ENCODE measurements around the gene SH3BGRL3. TPM values are rescaled to one million over a fixed set of nuclear protein-coding genes. Genes with fewer than 3 reads are reported as not detected.
A peak's percentile ranks its signal among the peaks of the same experiment; 100 is the strongest.

SH3BGRL3 gene
- total and polyA plus RNA-seq, 2 of the 13 experiments (the other 11 are each of a cell fraction or from before 2014, with no cell fraction given), result 11.4 to 12.2 TPM

- TF ChIP-seq ZNF260 (CRISPR knock-in tag; IDR thresholded peaks at IDR 0.05; ENCODE audit: borderline replicate concordance, low read depth) (no peak), ZNF432 (CRISPR knock-in tag; IDR thresholded peaks at IDR 0.05; ENCODE audit: borderline replicate concordance) (no peak), PCBP1 (IDR thresholded peaks at IDR 0.05; ENCODE audit: borderline replicate concordance, low read depth, low read length) (0 out of 2 replicates have a peak, but pooled peaks have one; percentile 22), ZNF441 (CRISPR knock-in tag; IDR thresholded peaks at IDR 0.05; ENCODE audit: borderline replicate concordance) (no peak), ZNF7 (CRISPR knock-in tag; IDR thresholded peaks at IDR 0.05) (no peak), SALL1 (CRISPR knock-in tag; IDR thresholded peaks at IDR 0.05) (peak; percentile 20; the same call in 1 of the 2 replicates), ZNF768 (CRISPR knock-in tag; IDR thresholded peaks at IDR 0.05) (no peak), ZNF44 (CRISPR knock-in tag; IDR thresholded peaks at IDR 0.05) (no peak), SMC3 (IDR thresholded peaks at IDR 0.05; ENCODE audit: low read length) (peak; percentile 59; the same call in 1 of the 2 replicates), FLYWCH1 (CRISPR knock-in tag; IDR thresholded peaks at IDR 0.05) (no peak), ZNF556 (CRISPR knock-in tag; IDR thresholded peaks at IDR 0.05; ENCODE audit: borderline replicate concordance) (0 out of 2 replicates have a peak, but pooled peaks have one; percentile 33), ZNF883 (CRISPR knock-in tag; IDR thresholded peaks at IDR 0.05; ENCODE audit: not compliant biosample characterization) (no peak), ZNF629 (CRISPR knock-in tag; conservative IDR thresholded peaks at IDR 0.05) (no peak), RAD21 (CRISPR knock-in tag; IDR thresholded peaks at IDR 0.05) (peak; percentile 94), ZNF501 (CRISPR knock-in tag; IDR thresholded peaks at IDR 0.05) (no peak; the same call in 1 of the 2 replicates), HNRNPLL (IDR thresholded peaks at IDR 0.05; ENCODE audit: low read depth, low read length, poor library complexity, severe bottlenecking) (no peak), FOXP1 (IDR thresholded peaks at IDR 0.05) (no peak), FOXP1 (CRISPR knock-in tag; IDR thresholded peaks at IDR 0.05) (no peak), RFX3 (CRISPR knock-in tag; IDR thresholded peaks at IDR 0.05) (no peak), TSC22D2 (CRISPR knock-in tag; IDR thresholded peaks at IDR 0.05; ENCODE audit: borderline replicate concordance) (no peak), MED8 (CRISPR knock-in tag; IDR thresholded peaks at IDR 0.05; ENCODE audit: insufficient replicate concordance) (no peak), DNMT1 (CRISPR knock-in tag; IDR thresholded peaks at IDR 0.05) (no peak)
- TF ChIP-seq, protein P1, sequence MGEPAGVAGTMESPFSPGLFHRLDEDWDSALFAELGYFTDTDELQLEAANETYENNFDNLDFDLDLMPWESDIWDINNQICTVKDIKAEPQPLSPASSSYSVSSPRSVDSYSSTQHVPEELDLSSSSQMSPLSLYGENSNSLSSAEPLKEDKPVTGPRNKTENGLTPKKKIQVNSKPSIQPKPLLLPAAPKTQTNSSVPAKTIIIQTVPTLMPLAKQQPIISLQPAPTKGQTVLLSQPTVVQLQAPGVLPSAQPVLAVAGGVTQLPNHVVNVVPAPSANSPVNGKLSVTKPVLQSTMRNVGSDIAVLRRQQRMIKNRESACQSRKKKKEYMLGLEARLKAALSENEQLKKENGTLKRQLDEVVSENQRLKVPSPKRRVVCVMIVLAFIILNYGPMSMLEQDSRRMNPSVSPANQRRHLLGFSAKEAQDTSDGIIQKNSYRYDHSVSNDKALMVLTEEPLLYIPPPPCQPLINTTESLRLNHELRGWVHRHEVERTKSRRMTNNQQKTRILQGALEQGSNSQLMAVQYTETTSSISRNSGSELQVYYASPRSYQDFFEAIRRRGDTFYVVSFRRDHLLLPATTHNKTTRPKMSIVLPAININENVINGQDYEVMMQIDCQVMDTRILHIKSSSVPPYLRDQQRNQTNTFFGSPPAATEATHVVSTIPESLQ (CRISPR knock-in tag; conservative IDR thresholded peaks at IDR 0.05), result no peak
- TF ChIP-seq, protein P2, sequence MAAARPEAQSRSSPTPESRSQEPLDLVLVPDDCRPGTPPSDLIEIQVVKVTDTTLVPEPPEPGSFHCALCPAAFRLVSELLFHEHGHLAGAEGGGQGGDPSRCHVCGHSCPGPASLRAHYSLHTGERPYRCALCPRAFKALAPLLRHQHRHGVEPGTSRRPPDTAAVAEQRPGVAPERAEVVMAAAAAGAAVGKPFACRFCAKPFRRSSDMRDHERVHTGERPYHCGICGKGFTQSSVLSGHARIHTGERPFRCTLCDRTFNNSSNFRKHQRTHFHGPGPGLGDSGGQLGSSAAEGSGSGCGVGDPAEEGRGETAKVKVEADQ (CRISPR knock-in tag; IDR thresholded peaks at IDR 0.05; ENCODE audit: borderline replicate concordance), result 0 out of 2 replicates have a peak, but pooled peaks have one; percentile 41
- TF ChIP-seq, protein P3, sequence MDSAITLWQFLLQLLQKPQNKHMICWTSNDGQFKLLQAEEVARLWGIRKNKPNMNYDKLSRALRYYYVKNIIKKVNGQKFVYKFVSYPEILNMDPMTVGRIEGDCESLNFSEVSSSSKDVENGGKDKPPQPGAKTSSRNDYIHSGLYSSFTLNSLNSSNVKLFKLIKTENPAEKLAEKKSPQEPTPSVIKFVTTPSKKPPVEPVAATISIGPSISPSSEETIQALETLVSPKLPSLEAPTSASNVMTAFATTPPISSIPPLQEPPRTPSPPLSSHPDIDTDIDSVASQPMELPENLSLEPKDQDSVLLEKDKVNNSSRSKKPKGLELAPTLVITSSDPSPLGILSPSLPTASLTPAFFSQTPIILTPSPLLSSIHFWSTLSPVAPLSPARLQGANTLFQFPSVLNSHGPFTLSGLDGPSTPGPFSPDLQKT (CRISPR knock-in tag; IDR thresholded peaks at IDR 0.05; ENCODE audit: borderline replicate concordance), result no peak
- TF ChIP-seq, protein P4, sequence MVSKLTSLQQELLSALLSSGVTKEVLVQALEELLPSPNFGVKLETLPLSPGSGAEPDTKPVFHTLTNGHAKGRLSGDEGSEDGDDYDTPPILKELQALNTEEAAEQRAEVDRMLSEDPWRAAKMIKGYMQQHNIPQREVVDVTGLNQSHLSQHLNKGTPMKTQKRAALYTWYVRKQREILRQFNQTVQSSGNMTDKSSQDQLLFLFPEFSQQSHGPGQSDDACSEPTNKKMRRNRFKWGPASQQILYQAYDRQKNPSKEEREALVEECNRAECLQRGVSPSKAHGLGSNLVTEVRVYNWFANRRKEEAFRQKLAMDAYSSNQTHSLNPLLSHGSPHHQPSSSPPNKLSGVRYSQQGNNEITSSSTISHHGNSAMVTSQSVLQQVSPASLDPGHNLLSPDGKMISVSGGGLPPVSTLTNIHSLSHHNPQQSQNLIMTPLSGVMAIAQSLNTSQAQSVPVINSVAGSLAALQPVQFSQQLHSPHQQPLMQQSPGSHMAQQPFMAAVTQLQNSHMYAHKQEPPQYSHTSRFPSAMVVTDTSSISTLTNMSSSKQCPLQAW (CRISPR knock-in tag; IDR thresholded peaks at IDR 0.05), result peak; percentile 56; the same call in 1 of the 2 replicates
Observed at GRCh38 chr1:26284597-26285347, 4.9 kb downstream of the SH3BGRL3 start (continued).
